ENCODE data around the gene TUBB6.

Gene TUBB6

DNA sequence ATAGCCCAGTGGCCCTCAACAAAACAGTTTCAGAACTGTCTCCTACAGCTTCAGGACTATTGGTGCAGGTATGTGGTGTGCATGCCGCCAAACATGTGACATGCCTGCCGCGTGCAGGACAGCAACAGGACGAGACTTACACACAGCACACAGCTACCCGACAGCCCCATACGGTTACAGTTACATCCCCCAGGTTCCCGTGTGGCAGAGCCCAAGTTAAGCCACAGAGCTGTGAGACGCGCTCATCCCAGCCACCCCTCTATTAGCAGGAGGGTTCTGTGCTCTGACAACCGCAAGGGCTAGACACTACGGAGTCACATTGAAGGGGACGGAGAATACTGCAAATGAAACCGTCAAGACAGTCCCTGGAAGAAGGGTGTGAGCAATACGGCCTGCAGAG, 16.4 kb upstream of the TUBB6 start:
- no peak for DNase-seq

DNA sequence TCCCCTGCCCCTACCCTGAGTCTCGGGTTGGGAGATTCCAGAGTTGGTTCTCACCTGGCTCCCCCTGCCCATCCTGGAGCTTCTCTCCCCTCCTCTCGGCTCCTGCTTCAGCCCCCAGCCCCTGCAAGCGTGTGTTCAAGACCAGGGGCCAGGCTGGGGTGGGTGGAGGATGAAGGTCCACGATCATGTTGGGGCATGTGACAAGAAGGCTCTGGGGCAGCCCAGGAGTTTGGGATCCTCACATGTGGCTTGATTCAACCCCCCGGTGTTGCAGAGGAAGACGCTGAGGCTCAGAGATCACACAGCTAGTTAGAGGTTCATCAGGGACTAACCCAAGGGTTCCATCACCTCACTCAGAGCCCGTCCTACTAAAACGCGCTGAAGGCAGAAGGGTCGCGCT, 14.2 kb upstream of the TUBB6 start:
- DNase-seq: no peak

DNA sequence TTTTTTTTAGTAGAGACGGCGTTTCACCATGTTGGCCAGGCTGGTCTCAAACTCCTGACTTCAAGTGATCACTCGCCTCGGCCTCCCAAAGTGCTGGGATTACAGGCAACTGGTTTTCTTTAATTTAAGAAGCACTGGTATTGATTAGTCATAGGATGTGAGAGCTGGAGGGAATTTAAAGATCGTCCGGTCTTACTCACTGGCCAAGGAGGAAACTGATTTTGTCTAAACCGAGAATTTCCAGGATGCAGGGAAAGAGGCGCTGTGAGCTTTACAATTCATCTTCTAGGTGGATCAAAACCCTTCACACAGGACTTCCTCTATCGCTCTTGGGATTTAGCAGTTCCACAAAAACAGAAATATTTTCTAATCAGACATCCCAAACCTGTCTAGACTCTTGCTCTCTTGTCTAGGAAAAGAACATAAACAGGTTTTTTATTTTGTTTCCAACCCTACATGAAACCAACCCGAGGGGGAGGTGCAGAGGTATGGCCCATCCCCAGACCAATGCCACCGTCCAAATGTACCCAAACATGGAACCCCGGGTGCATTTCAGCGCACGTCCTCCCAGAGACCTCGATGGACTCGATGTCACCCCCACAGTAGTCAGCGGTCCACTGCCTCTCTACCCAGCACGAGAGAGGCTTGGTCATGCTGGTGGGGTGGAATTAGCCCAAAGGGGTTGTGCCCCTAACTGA, 12.5 kb upstream of the TUBB6 start:
- DNase-seq: no peak

GRCh38 chr18:12296087-12296403, 12.0 kb upstream of the TUBB6 start:
- DNase-seq: no peak

DNA sequence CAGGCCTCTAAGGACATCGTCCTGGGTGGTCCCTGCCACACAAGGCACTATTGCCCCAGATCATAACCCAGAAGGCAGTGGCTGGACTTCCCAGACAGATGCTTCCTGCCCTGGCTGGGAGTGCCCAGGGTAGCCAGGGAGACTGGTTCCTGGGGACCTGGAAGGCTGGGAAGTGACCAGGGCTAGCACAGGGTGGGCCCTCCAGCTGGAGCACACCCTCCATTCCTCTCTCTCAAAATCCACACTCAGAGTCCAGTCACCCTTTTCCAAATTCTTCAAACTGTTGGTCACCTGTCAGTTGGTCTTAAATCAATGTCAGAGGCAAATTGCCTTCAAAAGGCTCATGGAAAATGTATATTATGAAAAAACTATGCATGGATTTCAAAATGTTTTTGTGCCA, 11.6 kb upstream of the TUBB6 start:
- no peak for DNase-seq

DNA sequence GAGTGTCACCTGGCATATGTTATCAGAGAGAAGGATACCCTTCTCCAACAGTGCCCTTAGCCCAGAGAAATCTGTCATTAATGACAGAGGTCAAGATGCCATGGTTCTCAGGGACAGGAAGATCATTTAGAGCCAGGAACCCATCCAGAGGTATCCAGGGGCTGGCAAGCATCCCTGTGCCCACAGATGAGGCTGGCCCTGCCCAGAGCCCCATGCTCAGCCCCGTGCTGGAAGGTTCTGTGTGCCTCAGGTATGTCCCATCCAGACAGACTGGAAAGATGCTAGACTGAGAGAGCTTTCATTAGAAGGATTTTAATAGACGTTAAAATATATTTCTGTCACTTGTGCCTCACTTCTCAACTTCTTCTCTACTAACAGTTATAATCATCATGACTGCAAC, 8.2 kb upstream of the TUBB6 start:
- DNase-seq: no peak

- no peak for DNase-seq
These were observed 6.6 kb upstream of the TUBB6 start for GRCh38 chr18:12301263-12302005.

- DNase-seq: no peak
These were observed 5.5 kb upstream of the TUBB6 start for GRCh38 chr18:12302391-12303147.

GRCh38 chr18:12304351-12305210, 3.5 kb upstream of the TUBB6 start:
- DNase-seq: no peak

- no peak for DNase-seq
These were observed 2.8 kb upstream of the TUBB6 start for GRCh38 chr18:12305211-12305610.

GRCh38 chr18:12305930-12306629, 2.0 kb upstream of the TUBB6 start:
- DNase-seq: no peak

- no peak for DNase-seq
These were observed 1.0 kb upstream of the TUBB6 start for GRCh38 chr18:12306752-12307700.

- no peak for DNase-seq
These were observed 502 bp downstream of the TUBB6 start for GRCh38 chr18:12308386-12309100.

- DNase-seq: no peak
These were observed 1.7 kb downstream of the TUBB6 start for GRCh38 chr18:12309683-12310198.

DNA sequence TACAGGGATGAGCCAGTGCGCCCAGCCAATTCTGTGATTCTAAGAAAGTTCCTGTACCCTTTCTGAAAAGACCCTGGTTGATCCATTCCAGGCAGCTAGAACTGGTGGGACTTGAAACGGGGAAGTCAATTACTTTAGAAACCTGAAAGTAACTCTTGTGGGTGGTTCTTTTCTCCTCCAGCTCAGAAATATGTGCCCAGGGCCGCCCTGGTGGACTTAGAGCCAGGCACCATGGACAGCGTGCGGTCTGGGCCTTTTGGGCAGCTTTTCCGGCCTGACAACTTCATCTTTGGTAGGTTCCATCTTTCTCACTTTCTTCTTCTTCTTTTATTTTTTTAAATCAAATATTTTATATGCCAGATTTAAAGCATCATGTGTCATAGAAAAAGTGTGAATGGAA, 2.7 kb downstream of the TUBB6 start:
- DNase-seq: no peak

- DNase-seq: no peak
These were observed 4.9 kb downstream of the TUBB6 start for GRCh38 chr18:12312976-12313375.

GRCh38 chr18:12313530-12314245, 5.6 kb downstream of the TUBB6 start:
- no peak for DNase-seq

DNA sequence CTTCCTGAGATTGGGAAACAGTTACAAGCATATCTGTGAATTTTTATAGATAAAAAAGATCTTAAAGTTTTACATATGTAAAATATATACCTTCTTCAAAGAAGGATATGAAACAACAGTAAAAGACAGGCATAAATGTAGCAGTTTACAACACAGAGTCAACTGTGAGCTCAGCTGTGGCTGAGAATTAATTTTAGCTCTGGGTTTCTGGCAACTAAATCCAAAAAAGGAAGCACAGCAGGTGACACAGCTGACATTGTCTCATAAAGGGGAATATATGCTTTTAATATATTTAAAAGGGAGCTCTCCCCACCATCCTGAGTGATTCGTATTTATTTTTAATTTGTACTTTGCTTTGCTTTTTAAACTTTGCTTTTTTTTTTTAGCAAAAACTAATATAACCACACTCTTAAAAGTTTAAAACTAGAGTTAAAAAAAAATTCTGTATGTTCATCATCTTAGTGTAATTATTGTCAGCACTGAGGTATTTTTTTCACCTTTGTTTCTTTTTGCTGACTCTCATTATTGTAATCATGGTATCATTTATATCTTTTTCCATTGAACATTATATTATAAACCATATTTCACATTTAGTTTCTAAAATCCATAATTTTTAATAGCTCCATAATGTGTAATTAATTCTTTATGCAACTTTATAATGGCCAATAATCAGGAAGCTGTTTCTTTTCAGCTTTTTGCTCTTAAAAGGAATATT, 6.7 kb downstream of the TUBB6 start:
- DNase-seq: no peak

DNA sequence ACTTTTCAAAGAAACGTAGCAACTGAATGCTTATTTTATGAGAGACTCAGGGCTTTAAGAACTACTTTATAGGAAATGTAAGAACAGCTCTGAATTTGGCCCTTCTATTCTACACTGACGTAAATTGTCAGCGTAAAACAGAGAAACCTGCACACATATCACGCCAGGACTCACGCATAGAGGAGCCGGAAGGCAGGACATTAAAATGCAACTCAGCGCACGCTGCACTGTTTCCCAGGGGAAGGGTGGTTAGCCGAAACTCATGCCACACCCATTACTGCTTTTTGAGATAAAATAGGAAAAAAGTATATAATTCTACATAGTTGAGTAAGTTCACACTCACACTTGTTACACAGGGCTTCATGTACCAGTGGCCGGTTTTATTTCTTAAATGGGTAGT, 7.4 kb downstream of the TUBB6 start:
- DNase-seq: no peak
